CD4-positive, alpha-beta T cell (primary cell): Measurements from ENCODE around the gene FNBP1. TPM values are rescaled to one million over a fixed set of nuclear protein-coding genes. Genes with fewer than 3 reads are reported as not detected.

Experiments used
- ATAC-seq: fragments of 200-7000 bp; cut with Tn5 transposase; one replicate; pipeline ENCODE4 v1.10.0; 2022; ENCODE audit warnings: mild to moderate bottlenecking; ENCODE audit not compliant: poor library complexity
- CTCF ChIA-PET: fragments of 350-600 bp; sonication (Branson Sonifier 250); formaldehyde crosslinking; loops from one replicate; lab custom pipeline; 2021; ENCODE audit warnings: antibody characterized with exemption, inconsistent platforms; lab: Charles Lee
- POLR2A ChIA-PET: fragments of 350-600 bp; sonication (Branson Sonifier 250); formaldehyde crosslinking; loops from one replicate; lab custom pipeline; 2021; ENCODE audit warnings: antibody characterized with exemption, inconsistent platforms; lab: Charles Lee
- DNase-seq, 14 experiments: peaks; one replicate each; pipeline ENCODE4 v3.0.0-alpha.2; 2013 to 2020; ENCODE audit warnings: mixed read lengths in 2 of 14
- H3K27ac ChIP-seq, 2 donors: one replicate each; pipeline versions ENCODE4 v1.5.1 to v1.7.0; 2013; ENCODE audit warnings: low read length in 2 of 2, low read depth in 1 of 2, mild to moderate bottlenecking in 1 of 2
- H3K27me3 ChIP-seq, 2 experiments: 1 replicate in 1 of 2; 2 replicates in 1 of 2; pipeline versions ENCODE4 v1.6.1 to v1.7.0; 2013; ENCODE audit warnings: low read length in 2 of 2, control low read depth in 1 of 2, mild to moderate bottlenecking in 1 of 2, moderate library complexity in 1 of 2; ENCODE audit not compliant: insufficient read depth in 2 of 2, control insufficient read depth in 1 of 2
- H3K36me3 ChIP-seq: one replicate; pipeline ENCODE4 v1.6.1; 2013; ENCODE audit warnings: low read length, control low read depth; ENCODE audit not compliant: insufficient read depth
- H3K4me1 ChIP-seq: one replicate; pipeline ENCODE4 v1.6.1; 2013; ENCODE audit warnings: low read length, control low read depth; ENCODE audit not compliant: insufficient read depth
- H3K4me3 ChIP-seq: one replicate; pipeline ENCODE4 v1.5.1; 2013; ENCODE audit warnings: mild to moderate bottlenecking, low read length, moderate library complexity
- H3K9me3 ChIP-seq, 2 experiments: 1 replicate in 1 of 2; 2 replicates in 1 of 2; pipeline versions ENCODE4 v1.6.1 to v1.7.0; 2013; ENCODE audit warnings: low read length in 2 of 2, mild to moderate bottlenecking in 2 of 2, control low read depth in 1 of 2, moderate library complexity in 1 of 2; ENCODE audit not compliant: control insufficient read depth in 1 of 2, insufficient read depth in 1 of 2
- H3K27ac Mint-ChIP-seq: one replicate; pipeline ENCODE4 v1.8.0; 2020; ENCODE audit warnings: mixed read lengths
- H3K27me3 Mint-ChIP-seq: one replicate; pipeline ENCODE4 v1.8.0; 2021; ENCODE audit warnings: mixed read lengths
- H3K36me3 Mint-ChIP-seq: one replicate; pipeline ENCODE4 v1.8.0; 2021; ENCODE audit warnings: low read depth, mixed read lengths
- H3K4me1 Mint-ChIP-seq: one replicate; pipeline ENCODE4 v1.8.0; 2021; ENCODE audit warnings: low read depth, mixed read lengths
- H3K4me3 Mint-ChIP-seq: one replicate; pipeline ENCODE4 v1.8.0; 2020; ENCODE audit warnings: mild to moderate bottlenecking, mixed read lengths
- H3K9me3 Mint-ChIP-seq: one replicate; pipeline ENCODE4 v1.8.0; 2020; ENCODE audit warnings: mixed read lengths
- CTCF ChIP-seq: fragments of 200-600 bp; IDR thresholded peaks from one replicate; pipeline ENCODE4 v1.8.0; 2022; ENCODE audit warnings: antibody characterized with exemption, mild to moderate bottlenecking
- intact Hi-C, 2 experiments: fragments of 100-400 bp; cut with DNase I in 1 of 2; cut with micrococcal nuclease in 1 of 2; formaldehyde crosslinking; loops; one replicate each; pipeline versions ENCODE4 v1.15.1 to v1.9.0; 2023 to 2025; cut with DNase I, micrococcal nuclease
- total RNA-seq, 174 experiments: library from RNA in 2 of 174; stranded (reverse) in 2 of 174; gene quantifications; one replicate each; pipeline ENCODE4 v1.2.3 and lab custom pipeline; 2021 to 2026

Gene FNBP1
- total RNA-seq, 2 experiments from 2014 or later, result 166 to 181 TPM

DNA sequence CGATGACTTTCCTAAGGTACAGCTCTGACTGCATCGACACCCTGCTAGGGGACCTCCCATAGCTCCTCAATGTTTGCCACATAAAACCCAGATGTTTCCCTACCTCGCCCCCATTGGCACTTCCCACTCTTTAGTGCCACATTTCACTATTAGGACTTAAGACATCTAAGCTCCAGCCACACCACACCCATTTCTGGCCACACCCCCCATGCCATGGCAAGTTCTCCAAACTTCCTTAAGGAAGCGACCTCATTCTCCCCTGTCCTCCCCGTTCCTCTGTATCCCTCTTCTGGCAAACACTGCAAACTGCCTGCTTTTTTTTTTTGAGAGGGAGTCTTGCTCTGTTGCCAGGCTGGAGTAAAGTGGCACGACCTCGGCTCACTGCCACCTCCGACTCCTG lies 144.8 kb downstream of the FNBP1 start:
- DNase-seq (peak in 1 of 14 experiments; percentile 28), ATAC-seq (no peak)
- H3K27me3 ChIP-seq, result no peaks in the 10 kb centered on the region
- no peaks in the 10 kb centered on the region for H3K27me3 Mint-ChIP-seq
- H3K4me1 Mint-ChIP-seq, result peaks cover 67% of the 10 kb centered on the region
- H3K36me3 Mint-ChIP-seq, result peaks cover 93% of the 10 kb centered on the region
- peaks cover 77% of the 10 kb centered on the region for H3K36me3 ChIP-seq
- no peak overlapping the region for H3K27ac ChIP-seq
- H3K27ac Mint-ChIP-seq, result peak overlapping the region; percentile 99
- H3K9me3 Mint-ChIP-seq, result no peaks in the 10 kb centered on the region
- no peaks in the 10 kb centered on the region for H3K9me3 ChIP-seq
- ChIA-PET CTCF (interaction anchor here (0.7 to 3.1 kb wide), 3 partner anchors 11 to 1738 kb away, joined by 3 to 10 read pairs (median 3); no protein-coding TSS in a partner anchor), POLR2A (interaction anchor here (0.9 to 2.5 kb wide), 3 partner anchors 11 to 141 kb away, joined by 3 to 25 read pairs (median 3); partner anchors contain the start of gene C9orf78)
- intact Hi-C loops, result loop anchor here in 1 of 2 experiments (5.0 kb wide), 1 partner anchor 34 kb away; no protein-coding TSS in a partner anchor
- peak overlapping the region; percentile 9 for H3K4me3 Mint-ChIP-seq
- H3K4me3 ChIP-seq, result no peak overlapping the region
- H3K4me1 ChIP-seq, result peaks cover 64% of the 10 kb centered on the region
- TF ChIP-seq CTCF, result no peak

GRCh38 chr9:129897263-129897662 lies 145.7 kb downstream of the FNBP1 start:
- H3K36me3 Mint-ChIP-seq, result peaks cover 92% of the 10 kb centered on the region
- intact Hi-C loops, result loop anchor here in 1 of 2 experiments (5.0 kb wide), 1 partner anchor 35 kb away; no protein-coding TSS in a partner anchor
- peak overlapping the region; percentile 99 for H3K27ac Mint-ChIP-seq
- Histone ChIP-seq H3K9me3 (no peaks in the 10 kb centered on the region), H3K27me3 (no peaks in the 10 kb centered on the region), H3K4me1 (peaks cover 66% of the 10 kb centered on the region), H3K27ac (peak overlapping the region in 1 of 2 donors; percentile 8), H3K4me3 (no peak overlapping the region), H3K36me3 (peaks cover 72% of the 10 kb centered on the region)
- ATAC-seq (no peak), DNase-seq (no peak)
- CTCF ChIA-PET, result interaction anchor here (1.1 to 3.1 kb wide), 2 partner anchors 10 to 22 kb away, joined by 3 to 10 read pairs; no protein-coding TSS in a partner anchor
- peaks cover 69% of the 10 kb centered on the region for H3K4me1 Mint-ChIP-seq
- no peak for TF ChIP-seq CTCF
- H3K27me3 Mint-ChIP-seq, result no peaks in the 10 kb centered on the region
- POLR2A ChIA-PET, result interaction anchor here (0.6 to 2.5 kb wide), 6 partner anchors 10 to 1931 kb away, joined by 3 to 25 read pairs (median 3); partner anchors contain the start of gene C9orf78
- H3K9me3 Mint-ChIP-seq, result no peaks in the 10 kb centered on the region
- H3K4me3 Mint-ChIP-seq, result peak overlapping the region; percentile 18

DNA sequence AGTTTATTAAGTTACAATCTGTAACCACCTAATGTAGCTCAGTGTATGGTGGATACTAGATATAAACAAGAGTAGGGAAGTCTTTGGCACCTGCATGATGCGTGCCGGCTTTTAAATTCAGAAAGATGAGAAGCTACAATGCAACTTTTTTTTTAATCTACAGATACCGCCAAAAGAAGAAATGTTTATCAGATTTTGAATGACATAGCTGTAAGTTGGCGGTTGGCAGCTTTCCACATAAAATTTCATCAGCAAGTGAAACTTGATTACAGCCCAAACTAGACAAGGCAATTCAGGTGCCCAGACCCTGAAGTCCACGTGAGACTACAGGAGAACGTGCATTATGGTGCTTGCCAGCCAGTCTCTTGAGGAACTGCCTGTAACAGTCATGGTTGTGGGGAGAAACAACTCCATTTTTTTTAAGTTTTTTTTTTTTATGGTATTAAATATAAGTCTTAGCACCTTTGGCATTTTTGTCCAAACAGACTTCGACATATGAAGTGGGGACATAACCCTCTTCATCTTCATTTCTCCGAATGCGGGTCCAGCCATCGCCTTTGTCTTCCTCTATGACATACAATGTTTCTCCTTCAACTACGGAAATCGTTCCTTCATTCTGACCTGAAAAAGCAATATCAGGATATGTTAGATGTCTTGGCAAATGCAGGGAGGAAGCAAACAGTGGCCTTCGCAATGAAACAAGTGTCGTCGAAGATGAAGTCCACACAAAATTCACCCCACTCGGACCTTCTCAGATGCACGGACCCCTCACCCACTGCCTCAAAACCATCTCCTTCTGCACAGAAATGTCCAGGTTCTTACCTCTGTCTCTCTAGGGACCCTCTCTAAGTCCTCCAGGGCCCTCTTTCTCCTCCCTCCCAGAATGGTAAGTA lies 147.4 kb downstream of the FNBP1 start:
- H3K36me3 ChIP-seq, result peaks cover 56% of the 10 kb centered on the region
- TF ChIP-seq CTCF, result no peak
- H3K27ac Mint-ChIP-seq, result peak overlapping the region; percentile 99
- H3K27me3 ChIP-seq, result no peaks in the 10 kb centered on the region
- POLR2A ChIA-PET, result interaction anchor here (0.6 to 13.2 kb wide), 15 partner anchors 8 to 146 kb away, joined by 3 to 206 read pairs (median 4); partner anchors contain the start of genes C9orf78, FNBP1, TOR1A and USP20
- DNase-seq (peak in 11 of 14 experiments; percentile 22 to 88 (median 56)), ATAC-seq (peak; percentile 62)
- H3K27ac ChIP-seq, result peak overlapping the region; percentile 66 to 75
- H3K4me3 ChIP-seq, result no peak overlapping the region
- H3K9me3 Mint-ChIP-seq, result no peaks in the 10 kb centered on the region
- H3K9me3 ChIP-seq, result no peaks in the 10 kb centered on the region
- H3K4me1 Mint-ChIP-seq, result peaks cover 77% of the 10 kb centered on the region
- intact Hi-C loops, result loop anchor here (1.0 to 5.0 kb wide), 5 partner anchors 8 to 143 kb away; partner anchors contain the start of genes C9orf78 (in 1 of the 2) and USP20 (in 1 of the 2)
- no peaks in the 10 kb centered on the region for H3K27me3 Mint-ChIP-seq
- H3K4me3 Mint-ChIP-seq, result peak overlapping the region; percentile 52
- peaks cover 86% of the 10 kb centered on the region for H3K36me3 Mint-ChIP-seq
- H3K4me1 ChIP-seq, result peaks cover 79% of the 10 kb centered on the region
- CTCF ChIA-PET, result interaction anchor here (0.6 to 1.4 kb wide), 5 partner anchors 9 to 100 kb away, joined by 3 to 9 read pairs (median 3); no protein-coding TSS in a partner anchor
